Measurements from ENCODE around the gene FTCD. TPM values are rescaled to one million over a fixed set of nuclear protein-coding genes. Genes with fewer than 3 reads are reported as not detected.
"Not testable (repeated sequence)": the region's sequence is repeated elsewhere in the genome, so short reads cannot be mapped to it uniquely, and the experiment has no call there.

FTCD gene
- total RNA-seq, 2 experiments from 2014 or later: 0.37 to 0.50 TPM

DNA sequence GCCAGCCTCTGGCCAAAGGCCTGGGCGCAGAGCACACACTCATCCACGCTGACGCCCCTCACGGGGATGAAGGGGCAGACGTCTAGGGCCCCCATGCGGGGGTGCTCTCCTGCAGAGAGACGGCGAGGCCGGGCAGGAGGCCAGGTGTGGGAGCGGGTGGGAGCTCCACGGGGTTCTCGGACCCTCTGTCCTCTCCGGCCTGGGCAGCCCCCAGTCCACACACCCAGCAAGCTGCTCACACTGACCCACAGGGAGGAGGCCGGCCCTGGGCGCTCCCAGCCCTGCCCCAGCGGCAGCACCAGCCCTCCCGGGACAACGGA is 2.5 kb downstream of the FTCD start:
- ChIA-PET POLR2A (interaction anchor here (0.8 kb wide), 1 partner anchor 9 kb away, joined by 3 read pairs; no protein-coding TSS in a partner anchor), CTCF (interaction anchor here (0.7 to 2.1 kb wide), 8 partner anchors 8 to 348 kb away, joined by 3 to 13 read pairs (median 4); partner anchors contain the start of gene MCM3AP)
- Mint-ChIP-seq H3K4me1 (ENCODE audit: low read depth) (no peaks in the 10 kb centered on the region), H3K4me3 (no peak overlapping the region), H3K27ac (no peak overlapping the region), H3K27me3 (ENCODE audit: low read depth) (no peaks in the 10 kb centered on the region), H3K9me3 (ENCODE audit: insufficient read depth) (no peaks in the 10 kb centered on the region), H3K36me3 (ENCODE audit: low read depth) (no peaks in the 10 kb centered on the region)
- no peak for DNase-seq
- ATAC-seq: no peak

DNA sequence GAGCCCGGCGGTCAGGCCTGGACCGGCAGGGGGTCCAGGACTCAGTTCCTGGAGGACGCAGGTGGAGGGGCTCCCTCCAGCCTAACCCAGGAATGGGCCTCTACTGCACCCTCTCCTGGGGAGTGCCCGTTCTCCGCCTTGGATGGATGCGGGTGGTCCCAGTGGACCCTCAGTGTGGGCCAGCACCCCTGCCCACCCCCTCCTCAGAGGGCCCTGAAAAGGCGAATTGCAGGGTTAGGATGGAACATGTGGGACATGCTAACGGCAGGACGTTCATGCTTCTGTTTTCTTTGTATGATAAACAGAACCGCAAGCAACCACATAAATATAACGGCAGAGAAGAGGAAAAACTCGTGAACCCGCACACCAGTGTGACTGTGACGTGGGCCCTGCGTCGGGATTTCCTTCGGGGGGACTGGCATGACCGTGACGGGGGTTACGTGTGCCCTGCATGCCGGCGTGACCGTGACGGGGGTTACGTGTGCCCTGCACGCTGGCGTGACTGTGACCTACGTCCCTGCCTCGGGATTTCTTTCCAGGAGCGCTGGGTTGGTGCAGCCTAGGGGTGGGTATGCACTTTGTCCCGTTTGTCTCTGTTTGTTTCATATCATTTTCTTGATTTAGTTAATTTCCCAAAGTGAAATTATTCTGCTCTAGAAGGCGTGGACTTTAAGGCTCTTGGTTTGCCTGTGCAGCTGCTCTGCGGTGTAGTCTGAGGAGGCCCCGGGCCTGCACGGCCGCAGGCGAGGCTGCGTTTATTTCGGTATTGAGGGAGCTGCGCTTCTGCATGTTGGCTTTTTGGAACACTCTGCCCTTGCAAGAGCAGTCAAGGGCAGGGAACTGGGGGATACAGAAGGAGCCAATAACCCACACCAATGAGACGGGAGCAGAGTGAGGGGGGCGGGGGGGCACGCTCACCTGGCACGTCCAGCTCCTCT is 3.1 kb downstream of the FTCD start:
- Mint-ChIP-seq H3K36me3 (ENCODE audit: low read depth) (no peaks in the 10 kb centered on the region), H3K27ac (no peak overlapping the region), H3K27me3 (ENCODE audit: low read depth) (no peaks in the 10 kb centered on the region), H3K4me3 (no peak overlapping the region), H3K9me3 (ENCODE audit: insufficient read depth) (no peaks in the 10 kb centered on the region), H3K4me1 (ENCODE audit: low read depth) (no peaks in the 10 kb centered on the region)
- DNase-seq: no peak
- POLR2A ChIA-PET: interaction anchor here (0.8 kb wide), 1 partner anchor 9 kb away, joined by 3 read pairs; no protein-coding TSS in a partner anchor
- CTCF ChIA-PET: interaction anchor here (0.7 to 2.1 kb wide), 7 partner anchors 7 to 349 kb away, joined by 3 to 13 read pairs (median 4); partner anchors contain the start of gene MCM3AP
- ATAC-seq: no peak

DNA sequence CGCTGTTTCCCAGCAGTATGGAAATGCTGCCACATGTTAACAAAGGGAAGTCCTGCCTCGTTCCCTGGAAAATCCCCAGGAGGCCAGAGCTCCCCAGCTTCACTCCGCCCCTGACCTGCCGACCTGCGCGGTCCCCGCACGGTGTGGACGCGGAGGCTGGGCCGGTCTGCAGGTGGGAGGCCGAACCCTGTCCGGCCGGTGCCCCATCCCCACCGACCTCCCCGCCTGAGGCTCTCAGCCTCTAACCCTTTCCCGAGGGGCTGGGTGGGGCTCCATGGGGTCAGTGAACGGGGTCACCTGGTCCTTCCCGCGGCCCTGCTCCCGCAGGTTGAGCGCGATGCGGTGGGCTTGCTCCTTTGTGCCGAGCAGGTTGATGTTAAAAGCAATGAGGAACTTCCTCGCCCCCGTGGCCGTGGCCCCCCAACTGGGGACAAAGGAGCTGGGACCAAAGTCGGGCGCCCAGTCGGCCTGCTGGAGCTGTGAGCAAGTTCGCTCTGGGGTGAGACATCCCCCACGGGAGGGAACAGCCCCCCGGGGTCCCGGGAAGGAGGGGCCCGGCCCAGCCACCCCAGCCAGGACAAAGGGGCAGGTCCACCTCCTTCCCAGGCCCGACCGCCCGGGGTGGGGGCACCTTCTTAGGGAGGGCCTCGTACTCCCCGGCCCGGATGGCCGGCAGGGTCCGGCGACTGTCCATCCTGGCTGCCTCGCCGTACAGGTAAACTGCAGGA is 4.0 kb downstream of the FTCD start:
- H3K9me3 Mint-ChIP-seq (ENCODE audit: insufficient read depth): no peaks in the 10 kb centered on the region
- POLR2A ChIA-PET: no interaction called here
- H3K4me3 Mint-ChIP-seq: no peak overlapping the region
- H3K27me3 Mint-ChIP-seq (ENCODE audit: low read depth): no peaks in the 10 kb centered on the region
- DNase-seq (no peak), ATAC-seq (no peak)
- H3K36me3 Mint-ChIP-seq (ENCODE audit: low read depth): no peaks in the 10 kb centered on the region
- H3K4me1 Mint-ChIP-seq (ENCODE audit: low read depth): peaks cover 2% of the 10 kb centered on the region
- no peak overlapping the region for H3K27ac Mint-ChIP-seq
- CTCF ChIA-PET: no interaction called here

DNA sequence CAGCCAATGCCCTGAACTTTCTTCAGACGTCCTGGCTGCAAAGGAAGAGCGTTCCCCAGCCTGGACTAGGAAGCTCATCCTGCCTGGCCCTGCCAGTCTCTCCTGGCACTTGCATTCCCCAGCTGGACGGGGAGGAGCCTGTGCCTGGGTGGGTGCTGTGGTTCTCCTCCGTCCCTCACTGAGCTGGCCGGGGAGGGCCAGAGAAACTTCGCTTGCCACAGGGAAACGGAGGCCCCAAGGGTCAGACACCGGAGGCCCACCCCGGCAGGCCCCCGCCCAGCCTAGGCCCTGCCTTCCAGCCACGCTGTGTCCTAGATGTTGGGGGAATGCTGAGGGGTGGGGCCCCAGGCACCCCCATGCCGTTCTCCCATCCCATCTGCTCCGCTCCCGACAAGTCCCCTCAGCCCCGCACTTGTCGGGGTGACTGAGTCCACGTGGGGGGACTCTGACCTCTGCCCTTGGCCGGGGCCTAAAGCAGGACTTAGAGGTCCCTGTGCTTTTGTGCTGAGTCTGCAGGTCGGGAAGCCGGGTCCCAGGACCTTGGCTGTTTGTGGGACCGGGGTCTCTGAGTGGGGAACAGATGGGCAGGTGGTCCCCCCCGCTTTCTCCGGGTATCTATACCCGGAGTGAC is 4.8 kb downstream of the FTCD start:
- DNase-seq: no peak
- no peak overlapping the region for H3K27ac Mint-ChIP-seq
- H3K4me1 Mint-ChIP-seq (ENCODE audit: low read depth): peaks cover 2% of the 10 kb centered on the region
- no peaks in the 10 kb centered on the region for H3K27me3 Mint-ChIP-seq (ENCODE audit: low read depth)
- no peaks in the 10 kb centered on the region for H3K9me3 Mint-ChIP-seq (ENCODE audit: insufficient read depth)
- H3K4me3 Mint-ChIP-seq: no peak overlapping the region
- no peak for ATAC-seq
- CTCF ChIA-PET: no interaction called here
- no peaks in the 10 kb centered on the region for H3K36me3 Mint-ChIP-seq (ENCODE audit: low read depth)
- POLR2A ChIA-PET: no interaction called here

DNA sequence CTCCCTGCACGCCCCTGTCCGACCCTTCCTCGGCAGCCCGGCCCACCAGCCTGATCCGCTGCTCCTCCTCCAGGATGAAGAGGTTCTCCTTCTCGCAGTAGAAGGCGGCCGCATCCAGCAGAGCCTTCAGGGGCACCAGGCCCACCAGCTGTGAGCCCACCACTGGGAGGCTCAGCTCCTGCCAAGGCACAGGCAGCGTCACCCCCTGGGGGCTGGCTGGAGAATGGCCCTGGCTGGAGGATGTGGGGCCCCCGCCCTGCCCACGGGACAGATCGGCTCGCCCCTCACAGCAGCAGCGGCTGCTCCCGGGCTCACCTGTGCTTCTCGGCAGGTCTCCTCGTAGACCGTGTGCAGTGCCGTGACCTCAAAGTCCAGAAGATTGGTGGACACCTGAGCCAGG is 5.3 kb downstream of the FTCD start:
- no peak for DNase-seq

DNA sequence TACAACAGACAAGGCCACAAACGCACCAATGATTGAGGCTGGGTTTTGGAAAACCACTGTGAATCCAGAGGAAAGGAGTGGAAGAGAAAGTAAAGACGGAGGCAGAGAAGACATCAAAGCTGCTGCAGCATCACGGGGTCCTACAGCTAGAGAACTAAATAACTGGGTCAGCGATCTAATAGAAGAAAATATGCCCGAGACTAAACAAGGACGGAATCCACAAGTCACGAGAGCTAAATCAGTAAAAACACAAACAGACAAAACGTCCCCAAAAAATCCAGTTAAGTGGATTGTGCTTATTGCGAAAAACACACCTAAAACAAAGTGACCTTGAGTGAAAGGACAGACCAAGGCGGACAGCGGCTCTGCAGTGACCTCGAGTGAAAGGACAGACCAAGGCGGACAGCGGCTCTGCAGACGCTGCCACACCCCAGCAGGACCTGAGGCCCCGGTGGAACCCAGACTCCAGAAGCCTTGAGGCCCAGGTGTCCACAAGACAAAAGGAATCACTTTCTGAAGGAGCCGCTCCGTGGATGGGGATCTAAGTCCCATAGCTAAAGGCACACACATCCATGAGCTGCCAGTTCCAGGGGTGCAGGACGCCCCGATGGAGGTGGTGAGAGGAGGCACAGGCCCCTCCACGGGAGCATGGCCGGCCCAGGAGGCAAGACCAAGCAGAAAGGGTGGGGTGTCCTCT is 6.0 kb downstream of the FTCD start:
- no peak overlapping the region for H3K27ac Mint-ChIP-seq
- POLR2A ChIA-PET: no interaction called here

More for the DNA sequence above, 5.3 kb downstream of the FTCD start:
- Mint-ChIP-seq H3K9me3 (ENCODE audit: insufficient read depth) (no peaks in the 10 kb centered on the region), H3K27ac (no peak overlapping the region), H3K27me3 (ENCODE audit: low read depth) (no peaks in the 10 kb centered on the region), H3K4me3 (no peak overlapping the region), H3K4me1 (ENCODE audit: low read depth) (peaks cover 2% of the 10 kb centered on the region), H3K36me3 (ENCODE audit: low read depth) (no peaks in the 10 kb centered on the region)
- POLR2A ChIA-PET: no interaction called here
- CTCF ChIA-PET: no interaction called here
- ATAC-seq: no peak

DNA sequence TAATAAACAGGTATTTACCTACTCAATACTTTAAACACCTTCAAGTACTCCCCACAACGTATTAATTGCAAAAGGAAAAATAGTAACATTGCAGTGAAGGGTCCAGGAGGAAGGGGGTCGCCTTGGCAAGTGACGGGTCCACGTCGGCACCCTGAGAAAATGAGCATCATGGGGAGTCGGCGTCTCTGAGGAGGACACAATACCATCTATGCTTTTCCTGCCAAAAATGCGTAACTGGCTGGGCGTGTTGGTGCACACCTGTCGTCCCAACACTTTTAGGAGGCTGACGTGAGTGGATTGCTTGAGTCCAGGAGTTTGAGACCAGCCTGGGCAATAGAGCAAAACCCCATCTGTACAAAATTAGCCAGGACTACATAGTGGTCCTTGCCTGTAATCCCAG is 7.3 kb downstream of the FTCD start:
- Mint-ChIP-seq H3K4me3 (no peak overlapping the region), H3K4me1 (ENCODE audit: low read depth) (peaks cover 14% of the 10 kb centered on the region), H3K9me3 (ENCODE audit: insufficient read depth) (no peaks in the 10 kb centered on the region), H3K27ac (no peak overlapping the region), H3K27me3 (ENCODE audit: low read depth) (no peaks in the 10 kb centered on the region), H3K36me3 (ENCODE audit: low read depth) (no peaks in the 10 kb centered on the region)
- ATAC-seq (no peak), DNase-seq (no peak)
- CTCF ChIA-PET: no interaction called here
- POLR2A ChIA-PET: no interaction called here

More for the DNA sequence above, 6.0 kb downstream of the FTCD start:
- CTCF ChIA-PET: no interaction called here
- H3K9me3 Mint-ChIP-seq (ENCODE audit: insufficient read depth): no peaks in the 10 kb centered on the region
- H3K27me3 Mint-ChIP-seq (ENCODE audit: low read depth): no peaks in the 10 kb centered on the region
- peaks cover 6% of the 10 kb centered on the region for H3K4me1 Mint-ChIP-seq (ENCODE audit: low read depth)
- no peaks in the 10 kb centered on the region for H3K36me3 Mint-ChIP-seq (ENCODE audit: low read depth)
- DNase-seq: no peak
- ATAC-seq: no peak
- H3K4me3 Mint-ChIP-seq: no peak overlapping the region

DNA sequence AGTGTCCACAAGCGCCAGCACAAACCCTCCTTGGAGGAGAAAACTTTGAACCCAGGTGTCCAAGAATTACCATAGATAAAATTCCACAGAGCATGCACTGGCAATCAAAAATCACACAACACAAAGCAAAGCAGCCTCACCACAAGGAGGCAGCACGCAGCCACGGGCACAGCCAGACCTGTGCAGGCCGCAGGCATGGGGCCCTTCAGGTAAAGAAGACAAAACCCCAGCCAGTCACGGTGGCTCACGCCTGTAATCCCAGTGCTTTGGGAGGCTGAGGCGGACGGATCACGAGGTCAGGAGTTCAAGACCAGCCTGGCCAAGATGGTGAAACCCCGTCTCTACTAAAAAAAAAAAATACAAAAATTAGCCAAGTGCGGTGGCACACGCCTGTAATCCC is 8.0 kb downstream of the FTCD start:
- H3K4me1 Mint-ChIP-seq (ENCODE audit: low read depth): peaks cover 19% of the 10 kb centered on the region
- POLR2A ChIA-PET; ATAC-seq; H3K9me3 Mint-ChIP-seq (ENCODE audit: insufficient read depth); CTCF ChIA-PET; H3K27ac Mint-ChIP-seq; H3K27me3 Mint-ChIP-seq (ENCODE audit: low read depth); H3K36me3 Mint-ChIP-seq (ENCODE audit: low read depth); H3K4me3 Mint-ChIP-seq: not testable (repeated sequence)
- peak; percentile 68 for DNase-seq

DNA sequence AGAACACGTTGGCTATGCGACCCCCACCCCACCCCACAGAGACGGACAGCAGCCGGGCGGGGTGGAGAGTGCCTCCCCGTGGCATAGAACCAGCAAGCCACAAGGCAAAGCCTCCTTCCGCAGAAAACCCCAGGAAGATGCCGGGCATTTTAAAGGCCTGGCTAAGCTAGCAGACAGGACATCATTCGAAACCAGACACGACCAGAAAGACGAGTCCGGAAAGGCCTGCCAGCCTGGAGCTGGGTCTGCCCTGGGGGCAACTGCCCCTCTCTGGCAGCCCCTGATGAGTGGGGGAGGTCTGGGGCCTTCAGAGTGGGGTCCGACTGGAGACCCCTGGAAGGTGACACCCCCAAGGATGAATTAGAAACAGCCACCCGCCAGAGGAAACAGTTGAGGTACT is 8.5 kb downstream of the FTCD start:
- POLR2A ChIA-PET: no interaction called here
- H3K27me3 Mint-ChIP-seq (ENCODE audit: low read depth): no peaks in the 10 kb centered on the region

DNA sequence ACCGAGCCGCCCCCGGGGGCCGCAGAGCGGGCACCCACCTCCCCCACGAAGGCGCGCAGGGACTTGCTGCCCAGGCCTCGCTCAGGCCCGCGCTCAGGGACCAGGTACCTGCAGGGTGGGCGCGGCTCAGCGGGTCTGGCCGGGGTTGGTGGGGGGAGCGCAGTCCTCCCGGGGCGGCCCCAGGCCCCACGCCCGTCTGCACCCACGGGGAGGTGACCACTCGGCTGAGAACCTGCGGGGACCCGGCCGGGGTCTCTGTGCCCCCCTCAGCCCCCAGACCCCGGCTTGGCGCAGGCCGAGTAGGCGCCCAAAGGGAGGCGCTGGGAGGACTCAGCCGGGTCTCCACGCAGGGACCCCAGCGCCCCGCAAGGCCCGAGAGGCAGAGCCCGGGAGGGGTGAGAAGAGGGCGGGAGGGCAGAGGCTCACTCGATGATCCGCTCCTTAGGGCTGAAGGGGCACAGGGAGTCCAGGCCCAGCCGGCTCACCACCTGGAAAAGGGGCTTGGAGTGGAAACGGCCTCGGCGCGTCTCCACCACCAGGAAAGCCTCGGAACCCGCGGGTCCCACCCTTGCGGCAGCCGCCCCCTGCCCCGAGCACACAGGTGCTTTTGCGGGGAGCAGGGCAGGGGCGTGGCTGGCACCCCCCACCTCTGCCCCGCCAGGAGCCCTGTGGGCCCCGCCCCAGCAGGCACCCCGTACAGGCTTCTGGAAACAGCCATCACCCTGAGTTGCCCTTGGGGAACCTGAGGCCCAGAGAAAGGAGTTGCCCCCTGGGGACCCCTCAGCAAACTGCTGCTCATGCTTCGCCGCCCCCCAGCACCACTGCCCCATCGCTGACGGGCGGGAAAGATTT is 9.3 kb downstream of the FTCD start:
- Mint-ChIP-seq H3K4me1 (ENCODE audit: low read depth) (peaks cover 21% of the 10 kb centered on the region), H3K4me3 (no peak overlapping the region), H3K27me3 (ENCODE audit: low read depth) (no peaks in the 10 kb centered on the region), H3K9me3 (ENCODE audit: insufficient read depth) (no peaks in the 10 kb centered on the region), H3K36me3 (ENCODE audit: low read depth) (no peaks in the 10 kb centered on the region), H3K27ac (no peak overlapping the region)
- POLR2A ChIA-PET: no interaction called here
- no peak for DNase-seq
- CTCF ChIA-PET: no interaction called here
- no peak for ATAC-seq

More for the DNA sequence above, 8.5 kb downstream of the FTCD start:
- DNase-seq: no peak
- H3K4me3 Mint-ChIP-seq: no peak overlapping the region
- H3K9me3 Mint-ChIP-seq (ENCODE audit: insufficient read depth): no peaks in the 10 kb centered on the region
- CTCF ChIA-PET: no interaction called here
- no peak overlapping the region for H3K27ac Mint-ChIP-seq
- ATAC-seq: no peak
- H3K36me3 Mint-ChIP-seq (ENCODE audit: low read depth): no peaks in the 10 kb centered on the region
- H3K4me1 Mint-ChIP-seq (ENCODE audit: low read depth): peaks cover 21% of the 10 kb centered on the region

All from activated CD8-positive, alpha-beta T cell treated with anti-CD3 and anti-CD28 coated beads, Interleukin-2, amount 10 ng/mL, durations not matched to agents 7 days and 5 days (primary cell).